ENCODE data around the gene ZNF438.
A peak's percentile ranks its signal among the peaks of the same experiment; 100 is the strongest.
"Not testable (repeated sequence)": the region's sequence is repeated elsewhere in the genome, so short reads cannot be mapped to it uniquely, and the experiment has no call there.

ZNF438 gene

GRCh38 chr10:31062856-31063255 is 31.2 kb upstream of the ZNF438 start:
- TF ChIP-seq RARB (CRISPR knock-in tag; IDR thresholded peaks at IDR 0.05), result no peak
- no peak for TF ChIP-seq SNAI2 (CRISPR knock-in tag; IDR thresholded peaks at IDR 0.05)
- TF ChIP-seq ESRRG (CRISPR knock-in tag; IDR thresholded peaks at IDR 0.05), result no peak
- no peak for TF ChIP-seq PPARA (CRISPR knock-in tag; IDR thresholded peaks at IDR 0.05; ENCODE audit: borderline replicate concordance)
- TF ChIP-seq CSDC2 (CRISPR knock-in tag; IDR thresholded peaks at IDR 0.05), result no peak
- no peak for TF ChIP-seq OSR1 (CRISPR knock-in tag; IDR thresholded peaks at IDR 0.05)
- no peak for TF ChIP-seq ISL1 (CRISPR knock-in tag; IDR thresholded peaks at IDR 0.05)
- TF ChIP-seq ZNF8 (CRISPR knock-in tag; IDR thresholded peaks at IDR 0.05), result no peak
- TF ChIP-seq, protein P1, sequence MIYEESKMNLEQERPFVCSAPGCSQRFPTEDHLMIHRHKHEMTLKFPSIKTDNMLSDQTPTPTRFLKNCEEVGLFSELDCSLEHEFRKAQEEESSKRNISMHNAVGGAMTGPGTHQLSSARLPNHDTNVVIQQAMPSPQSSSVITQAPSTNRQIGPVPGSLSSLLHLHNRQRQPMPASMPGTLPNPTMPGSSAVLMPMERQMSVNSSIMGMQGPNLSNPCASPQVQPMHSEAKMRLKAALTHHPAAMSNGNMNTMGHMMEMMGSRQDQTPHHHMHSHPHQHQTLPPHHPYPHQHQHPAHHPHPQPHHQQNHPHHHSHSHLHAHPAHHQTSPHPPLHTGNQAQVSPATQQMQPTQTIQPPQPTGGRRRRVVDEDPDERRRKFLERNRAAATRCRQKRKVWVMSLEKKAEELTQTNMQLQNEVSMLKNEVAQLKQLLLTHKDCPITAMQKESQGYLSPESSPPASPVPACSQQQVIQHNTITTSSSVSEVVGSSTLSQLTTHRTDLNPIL (CRISPR knock-in tag; IDR thresholded peaks at IDR 0.05; ENCODE audit: low read depth), result no peak
- peak; percentile 40; the same call in 2 of the 3 replicates for ATAC-seq

DNA sequence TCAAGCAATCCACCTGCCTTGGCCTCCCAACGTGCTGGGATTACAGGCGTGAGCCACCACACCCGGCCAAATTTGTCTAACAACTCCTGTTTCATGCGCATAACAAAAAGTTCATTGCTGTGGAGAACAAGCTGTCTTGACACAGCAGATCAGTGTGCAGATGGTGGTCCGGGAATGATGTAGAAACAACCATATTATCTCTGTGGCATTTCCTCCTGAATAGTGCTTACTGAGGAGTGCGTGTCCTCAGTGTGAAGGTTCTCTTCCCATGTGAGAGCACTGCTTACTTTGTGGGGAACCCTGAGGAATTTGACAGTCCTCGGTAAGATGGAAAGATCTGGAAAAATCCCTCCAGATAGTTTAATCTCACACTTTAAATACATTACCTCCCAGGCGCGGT is 30.3 kb upstream of the ZNF438 start:
- TF ChIP-seq ZC3H10 (CRISPR knock-in tag; IDR thresholded peaks at IDR 0.05) (no peak), CSRNP3 (CRISPR knock-in tag; IDR thresholded peaks at IDR 0.05) (no peak), ESRRG (CRISPR knock-in tag; IDR thresholded peaks at IDR 0.05) (no peak), SNAI2 (CRISPR knock-in tag; IDR thresholded peaks at IDR 0.05) (no peak), GLIS3 (CRISPR knock-in tag; IDR thresholded peaks at IDR 0.05) (no peak), ZNF565 (CRISPR knock-in tag; conservative IDR thresholded peaks at IDR 0.05; ENCODE audit: low read depth) (no peak), CSDC2 (CRISPR knock-in tag; IDR thresholded peaks at IDR 0.05) (no peak), TSHZ2 (CRISPR knock-in tag; IDR thresholded peaks at IDR 0.05) (no peak), ZNF8 (CRISPR knock-in tag; IDR thresholded peaks at IDR 0.05) (no peak), PATZ1 (CRISPR knock-in tag; IDR thresholded peaks at IDR 0.05; ENCODE audit: borderline replicate concordance) (no peak)
- TF ChIP-seq, protein P2, sequence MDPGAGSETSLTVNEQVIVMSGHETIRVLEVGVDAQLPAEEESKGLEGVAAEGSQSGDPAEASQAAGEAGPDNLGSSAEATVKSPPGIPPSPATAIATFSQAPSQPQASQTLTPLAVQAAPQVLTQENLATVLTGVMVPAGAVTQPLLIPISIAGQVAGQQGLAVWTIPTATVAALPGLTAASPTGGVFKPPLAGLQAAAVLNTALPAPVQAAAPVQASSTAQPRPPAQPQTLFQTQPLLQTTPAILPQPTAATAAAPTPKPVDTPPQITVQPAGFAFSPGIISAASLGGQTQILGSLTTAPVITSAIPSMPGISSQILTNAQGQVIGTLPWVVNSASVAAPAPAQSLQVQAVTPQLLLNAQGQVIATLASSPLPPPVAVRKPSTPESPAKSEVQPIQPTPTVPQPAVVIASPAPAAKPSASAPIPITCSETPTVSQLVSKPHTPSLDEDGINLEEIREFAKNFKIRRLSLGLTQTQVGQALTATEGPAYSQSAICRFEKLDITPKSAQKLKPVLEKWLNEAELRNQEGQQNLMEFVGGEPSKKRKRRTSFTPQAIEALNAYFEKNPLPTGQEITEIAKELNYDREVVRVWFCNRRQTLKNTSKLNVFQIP (CRISPR knock-in tag; IDR thresholded peaks at IDR 0.05; ENCODE audit: borderline replicate concordance, low read depth), result no peak
- TF ChIP-seq, protein P1 (CRISPR knock-in tag; IDR thresholded peaks at IDR 0.05; ENCODE audit: low read depth), result no peak
- no peak for ATAC-seq

- ATAC-seq, result no peak
- no peak for TF ChIP-seq ISL1 (CRISPR knock-in tag; IDR thresholded peaks at IDR 0.05)
- TF ChIP-seq CSRNP3 (CRISPR knock-in tag; IDR thresholded peaks at IDR 0.05), result no peak
- no peak for TF ChIP-seq ZFP3 (CRISPR knock-in tag; IDR thresholded peaks at IDR 0.05)
- TF ChIP-seq TOX (CRISPR knock-in tag; IDR thresholded peaks at IDR 0.05; ENCODE audit: borderline replicate concordance), result no peak
- TF ChIP-seq PPARA (CRISPR knock-in tag; IDR thresholded peaks at IDR 0.05; ENCODE audit: borderline replicate concordance), result no peak
- TF ChIP-seq ZC3H10 (CRISPR knock-in tag; IDR thresholded peaks at IDR 0.05), result no peak
- TF ChIP-seq PATZ1 (CRISPR knock-in tag; IDR thresholded peaks at IDR 0.05; ENCODE audit: borderline replicate concordance), result no peak
- TF ChIP-seq GLIS3 (CRISPR knock-in tag; IDR thresholded peaks at IDR 0.05), result no peak
- no peak for TF ChIP-seq RARB (CRISPR knock-in tag; IDR thresholded peaks at IDR 0.05)
- no peak for TF ChIP-seq ZNF70 (CRISPR knock-in tag; IDR thresholded peaks at IDR 0.05)
- TF ChIP-seq ZNF565 (CRISPR knock-in tag; conservative IDR thresholded peaks at IDR 0.05; ENCODE audit: low read depth), result no peak
Observed at GRCh38 chr10:31058795-31059703, 27.4 kb upstream of the ZNF438 start.

DNA sequence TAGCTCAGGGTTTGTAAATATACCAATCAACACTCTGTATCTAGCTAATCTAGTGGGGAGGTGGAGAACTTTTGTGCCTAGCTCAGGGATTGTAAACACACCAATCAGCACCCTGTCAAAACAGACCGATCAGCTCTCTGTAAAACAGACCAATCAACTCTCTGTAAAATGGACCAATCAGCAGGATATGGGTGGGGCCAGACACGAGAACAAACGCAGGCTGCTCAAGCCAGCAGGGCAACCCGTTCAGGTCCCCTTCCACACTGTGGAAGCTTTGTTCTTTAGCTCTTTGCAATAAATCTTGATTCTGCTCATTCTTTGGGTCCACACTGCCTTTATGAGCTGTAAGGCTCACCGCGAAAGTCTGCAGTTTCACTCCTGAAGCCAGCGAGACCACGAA is 25.0 kb upstream of the ZNF438 start:
- ATAC-seq, result not testable (repeated sequence)

Measured in SK-N-SH treated with all-trans-retinoic acid at 6 μM for 48 hours (cell line).